K562 (cell line): ENCODE results near the gene POLR2B. TPM values are rescaled to one million over a fixed set of nuclear protein-coding genes. Genes with fewer than 3 reads are reported as not detected.

ENCODE experiments used
- ATAC-seq: fragments of 200-7000 bp; cut with Tn5 transposase; 3 replicates; pipeline ENCODE4 v1.9.1; 2020; ENCODE audit warnings: moderate library complexity
- BruUV-seq: library from RNA; stranded (reverse); fragments of 400-500 nt; replicated peaks from 2 replicates; lab custom pipeline; 2021; lab: Mats Ljungman, UMichigan
- CTCF ChIA-PET: fragments of 300-600 bp; formaldehyde crosslinking; extraction: SDS; loops from one replicate; lab custom pipeline; 2021; ENCODE audit warnings: low intra/inter-chr PET ratio; lab: Yijun Ruan, JAX
- POLR2A ChIA-PET: fragments of 300-600, 350-650 bp; sonication (Branson Sonifier 250); formaldehyde crosslinking; extraction: SDS; loops from one replicate; lab custom pipeline; 2021; ENCODE audit warnings: antibody characterized with exemption, inconsistent platforms; lab: Yijun Ruan, JAX
- DNase-seq, 4 experiments: peaks; one replicate each; pipeline versions ENCODE4 v3.0.0 to v3.0.0-alpha.2; 2011 to 2018; ENCODE audit warnings: low spot score in 3 of 4, mixed read lengths in 3 of 4; ENCODE audit errors: extremely low read depth in 1 of 4
- FAIRE-seq: peaks from 2 replicates; lab custom pipeline; 2011; peaks lifted over from hg19 to GRCh38; lab: Jason Lieb, UNC
- H2AFZ ChIP-seq: 2 replicates; pipeline ENCODE4 v1.6.0; 2011; ENCODE audit warnings: low read depth, low read length, control low read depth, inconsistent platforms
- H3K27ac ChIP-seq: fragments of 200-600 bp; 3 replicates; pipeline ENCODE4 v1.8.0; 2011; ENCODE audit warnings: low read depth, mild to moderate bottlenecking, control low read depth, inconsistent platforms, low read length, moderate library complexity, mixed read lengths; ENCODE audit errors: extremely low read depth
- H3K27me3 ChIP-seq, 2 experiments: fragments of 300-600 bp in 1 of 2; 2 replicates in 1 of 2; 3 replicates in 1 of 2; pipeline versions ENCODE4 v1.6.0 to v1.8.0; 2011; ENCODE audit warnings: inconsistent platforms in 2 of 2, low read length in 2 of 2, mild to moderate bottlenecking in 1 of 2, mixed read lengths in 1 of 2, moderate library complexity in 1 of 2; ENCODE audit not compliant: control insufficient read depth in 2 of 2, insufficient read depth in 2 of 2
- H3K36me3 ChIP-seq: fragments of 300-600 bp; 3 replicates; pipeline ENCODE4 v1.8.0; 2011; ENCODE audit warnings: mild to moderate bottlenecking, low read length, inconsistent platforms; ENCODE audit not compliant: control insufficient read depth, insufficient read depth
- H3K4me1 ChIP-seq, 2 experiments: fragments of 200-600 bp in 1 of 2; replicated peaks in 1 of 2; 2 replicates in 1 of 2; 3 replicates in 1 of 2; pipeline versions ENCODE4 v1.5.1 to v1.8.0; 2011; ENCODE audit warnings: inconsistent platforms in 2 of 2, low read length in 2 of 2, mild to moderate bottlenecking in 1 of 2, mixed read lengths in 1 of 2, moderate library complexity in 1 of 2; ENCODE audit not compliant: control insufficient read depth in 2 of 2, insufficient read depth in 2 of 2
- H3K4me2 ChIP-seq: 2 replicates; pipeline ENCODE4 v1.6.1; 2011; ENCODE audit warnings: low read length, control low read depth, inconsistent platforms, mixed read lengths; ENCODE audit not compliant: insufficient read depth
- H3K4me3 ChIP-seq: fragments of 200-600 bp; sonication (generic), shearing (Covaris generic); 2 replicates; pipeline ENCODE4 v1.5.1; 2016; ENCODE audit warnings: control low read depth, inconsistent platforms
- H3K79me2 ChIP-seq: fragments of 200-600 bp; 3 replicates; pipeline ENCODE4 v1.8.0; 2011; ENCODE audit warnings: low read length, inconsistent platforms; ENCODE audit not compliant: control insufficient read depth, insufficient read depth
- H3K9ac ChIP-seq, 2 experiments: 2 replicates each; pipeline versions ENCODE4 v1.6.0 to v1.6.1; 2011; ENCODE audit warnings: low read depth in 2 of 2, low read length in 2 of 2, control low read depth in 1 of 2, inconsistent platforms in 1 of 2, mild to moderate bottlenecking in 1 of 2, mixed read lengths in 1 of 2; ENCODE audit not compliant: insufficient read depth in 1 of 2
- H3K9me1 ChIP-seq: one replicate; pipeline ENCODE4 v1.6.0; 2011; ENCODE audit warnings: inconsistent platforms, mild to moderate bottlenecking, low read length, moderate library complexity; ENCODE audit not compliant: control insufficient read depth, insufficient read depth
- H3K9me3 ChIP-seq: replicated peaks from 2 replicates; pipeline ENCODE4 v1.5.1; 2011; ENCODE audit warnings: low read depth, low read length, inconsistent platforms; ENCODE audit not compliant: control insufficient read depth, insufficient read depth
- H4K20me1 ChIP-seq: replicated peaks from 2 replicates; pipeline ENCODE4 v1.6.1; 2011; ENCODE audit warnings: low read length, inconsistent platforms, mixed read lengths; ENCODE audit not compliant: control insufficient read depth, insufficient read depth
- ATF3 ChIP-seq, 2 experiments: fragments of 450-650 bp in 1 of 2; sonication (generic) in 1 of 2; formaldehyde crosslinking in 1 of 2; IDR thresholded peaks in 1 of 2; conservative IDR thresholded peaks in 1 of 2; 2 replicates each; pipeline versions ENCODE4 v1.6.1 to v1.8.1; 2016 to 2023; ENCODE audit warnings: mild to moderate bottlenecking in 2 of 2, moderate library complexity in 2 of 2, inconsistent platforms in 1 of 2, missing genetic modification reagents in 1 of 2
- ATF4 ChIP-seq: fragments of 450-650 bp; formaldehyde crosslinking; IDR thresholded peaks from 2 replicates; pipeline ENCODE4 v1.4.0; 2022; ENCODE audit warnings: mild to moderate bottlenecking, moderate library complexity
- EP300 ChIP-seq: IDR thresholded peaks from 2 replicates; pipeline ENCODE4 v1.6.1; 2012; ENCODE audit warnings: low read length, improper control_type of control experiment
- FOSL1 ChIP-seq: fragments of 200-800 bp; sonication (Bioruptor generic); conservative IDR thresholded peaks from 2 replicates; pipeline ENCODE4 v1.6.1; 2016; ENCODE audit warnings: missing genetic modification characterization, missing compliant biosample characterization
- MTF1 ChIP-seq: fragments of 250-450 bp; sonication (Bioruptor Pico); IDR thresholded peaks from 2 replicates; pipeline ENCODE4 v1.9.0; 2021; ENCODE audit warnings: moderate library complexity, mild to moderate bottlenecking, inconsistent platforms, borderline replicate concordance
- NFIX ChIP-seq: fragments of 250-450 bp; sonication (Bioruptor Pico); IDR thresholded peaks from 2 replicates; pipeline ENCODE4 v1.4.0; 2020; ENCODE audit warnings: low read depth, mild to moderate bottlenecking, moderate library complexity
- RBM25 ChIP-seq: fragments of 200-400 bp; formaldehyde crosslinking; IDR thresholded peaks from 2 replicates; pipeline ENCODE4 v1.6.1; 2018; ENCODE audit warnings: low read length, low read depth, moderate library complexity; ENCODE audit not compliant: severe bottlenecking
- SMARCC2 ChIP-seq: fragments of 450-650 bp; IDR thresholded peaks from 2 replicates; pipeline ENCODE4 v1.6.1; 2017; ENCODE audit warnings: antibody characterized with exemption, moderate library complexity, mild to moderate bottlenecking, low read depth
- SRSF3 ChIP-seq: fragments of 200-400 bp; formaldehyde crosslinking; IDR thresholded peaks from 2 replicates; pipeline ENCODE4 v1.6.1; 2016; ENCODE audit warnings: mild to moderate bottlenecking, low read length, moderate library complexity; ENCODE audit not compliant: insufficient read depth
- ZNF146 ChIP-seq: IDR thresholded peaks from one replicate; pipeline ENCODE4 v1.6.1; 2018; ENCODE audit warnings: missing compliant biosample characterization; ENCODE audit not compliant: unreplicated experiment
- ZNF280B ChIP-seq: fragments of 250-450 bp; sonication (Bioruptor Pico); IDR thresholded peaks from 2 replicates; pipeline ENCODE4 v1.5.1; 2021; ENCODE audit warnings: mild to moderate bottlenecking
- ZNF347 ChIP-seq: fragments of 450-650 bp; formaldehyde crosslinking; IDR thresholded peaks from 2 replicates; pipeline ENCODE4 v1.4.0; 2020; ENCODE audit warnings: low read depth, mild to moderate bottlenecking, moderate library complexity
- WGBS: fragments of 100-300 bp; shearing (Covaris generic); methylation state at CpG from one replicate; pipeline ENCODE4 v1.1.6; 2016; ENCODE audit warnings: low coverage, mixed read lengths; ENCODE audit not compliant: insufficient coverage; ENCODE audit errors: missing lambda C conversion rate; 5-methylcytosine and 5-hydroxymethylcytosine counted together
- in situ Hi-C: fragments of 300-500 bp; cut with MboI; formaldehyde crosslinking; loops from 4 replicates; pipeline ENCODE4 v1.15.0; 2018; ENCODE audit warnings: inconsistent platforms, mixed read lengths
- intact Hi-C: fragments of 100-400 bp; cut with micrococcal nuclease; formaldehyde crosslinking; loops from 2 replicates; pipeline ENCODE4 v1.14.2; 2022
- polyA plus RNA-seq, 8 experiments: library from polyadenylated mRNA; depleted of rRNA in 4 of 8; stranded (reverse) in 5 of 8; unstranded in 3 of 8; fragments of >200 nt; fragmentation: Nextera tagmentation in 2 of 8; fragmentation: Illumina TruSeq in 1 of 8; extraction: Ambion mirVana in 2 of 8; extraction: Trizol in 1 of 8; gene quantifications; 2 replicates each; pipeline versions ENCODE4 v1.2.1 to v1.2.3, GENCODE V29; 2011 to 2014; ENCODE audit warnings: inconsistent platforms in 1 of 8, missing spikeins in 1 of 8
- total RNA-seq, 7 experiments: library from RNA; depleted of rRNA in 6 of 7; stranded (reverse); fragments of >200 nt in 6 of 7; fragmentation: Illumina TruSeq in 2 of 7; extraction: Trizol in 2 of 7; gene quantifications; 2 replicates each; pipeline versions ENCODE4 v1.2.1 to v1.2.3, GENCODE V29; 2011 to 2021; ENCODE audit warnings: low replicate concordance in 1 of 7
- TF ChIP-seq, protein P1 (sequence below): sonication (generic); formaldehyde crosslinking; IDR thresholded peaks from 2 replicates; pipeline ENCODE4 v1.8.0; 2022; ENCODE audit warnings: mild to moderate bottlenecking, missing genetic modification reagents

POLR2B gene
- total and polyA plus RNA-seq, 9 of the 15 experiments (the other 6 are each of a cell fraction or from before 2014, with no cell fraction given) = 60.9 to 208 (median 142) TPM

DNA sequence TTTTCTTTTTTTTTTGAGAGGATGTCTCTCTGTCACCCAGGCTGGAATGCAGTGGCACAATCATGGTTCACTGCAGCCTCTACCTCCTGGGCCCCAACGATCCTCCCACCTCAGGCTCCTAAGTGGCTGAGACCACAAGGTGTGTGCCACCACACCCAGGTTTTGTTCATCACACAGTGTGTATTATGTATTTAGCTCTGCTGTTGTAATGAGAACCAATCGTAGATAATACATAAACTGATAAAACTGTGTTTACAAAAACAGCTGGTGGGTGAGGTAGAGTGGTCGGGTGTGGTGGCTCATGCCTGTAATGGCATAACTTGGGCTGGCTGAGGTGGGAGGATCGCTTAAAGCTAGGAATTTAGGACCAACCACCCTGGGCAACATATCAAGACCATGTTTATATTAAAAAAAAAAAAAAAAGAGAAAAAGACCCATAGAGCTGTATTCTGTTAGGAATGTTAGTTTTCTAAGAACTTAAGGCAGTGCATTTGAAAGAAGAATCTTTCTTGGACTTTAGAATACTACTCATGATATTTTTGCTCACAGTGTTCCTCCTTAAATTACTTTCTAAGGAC lies 34.9 kb downstream of the POLR2B start:
- CTCF ChIA-PET = no interaction called here
- WGBS = 89% methylated on average over 4 of the region's 4 CpGs
- Histone ChIP-seq H3K27me3 (no peaks in the 10 kb centered on the region), H3K9ac (no peak overlapping the region), H3K9me3 (no peaks in the 10 kb centered on the region), H3K27ac (no peak overlapping the region), H3K79me2 (no peaks in the 10 kb centered on the region), H2AFZ (no peak overlapping the region), H3K9me1 (no peaks in the 10 kb centered on the region), H3K36me3 (peaks cover 83% of the 10 kb centered on the region), H3K4me1 (no peaks in the 10 kb centered on the region), H3K4me3 (no peak overlapping the region), H4K20me1 (no peaks in the 10 kb centered on the region), H3K4me2 (no peak overlapping the region)
- DNase-seq = no peak
- FAIRE-seq = no peak
- BruUV-seq = no TSS peak
- TF ChIP-seq EP300 (no peak), ATF4 (CRISPR knock-in tag) (no peak), RBM25 (no peak), NFIX (CRISPR knock-in tag) (no peak), FOSL1 (tag) (no peak), SRSF3 (no peak), SMARCC2 (no peak), ZNF280B (CRISPR knock-in tag) (no peak), ZNF146 (CRISPR knock-in tag) (no peak), ATF3 (IDR thresholded peaks at IDR 0.05) (no peak), ATF3 (CRISPR knock-in tag; conservative IDR thresholded peaks at IDR 0.05) (no peak), MTF1 (no peak), ZNF347 (CRISPR knock-in tag) (no peak)
- TF ChIP-seq, protein P1, sequence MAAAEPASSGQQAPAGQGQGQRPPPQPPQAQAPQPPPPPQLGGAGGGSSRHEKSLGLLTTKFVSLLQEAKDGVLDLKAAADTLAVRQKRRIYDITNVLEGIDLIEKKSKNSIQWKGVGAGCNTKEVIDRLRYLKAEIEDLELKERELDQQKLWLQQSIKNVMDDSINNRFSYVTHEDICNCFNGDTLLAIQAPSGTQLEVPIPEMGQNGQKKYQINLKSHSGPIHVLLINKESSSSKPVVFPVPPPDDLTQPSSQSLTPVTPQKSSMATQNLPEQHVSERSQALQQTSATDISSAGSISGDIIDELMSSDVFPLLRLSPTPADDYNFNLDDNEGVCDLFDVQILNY (CRISPR knock-in tag) = no peak
- no peak for ATAC-seq
- POLR2A ChIA-PET = no interaction called here
- in situ Hi-C loops = no loop called here
- intact Hi-C loops = no loop called here
